MG63 (cell line): ENCODE measurements around the gene AMN. TPM values are rescaled to one million over a fixed set of nuclear protein-coding genes. Genes with fewer than 3 reads are reported as not detected.

Experiments used
- DNase-seq: peaks from one replicate; pipeline ENCODE4 v3.0.0-alpha.2; 2020
- H3K27me3 ChIP-seq: fragments of 250-450 bp; sonication (Bioruptor Pico); 2 replicates; pipeline ENCODE4 v1.5.1; 2020; ENCODE audit warnings: mild to moderate bottlenecking, moderate library complexity
- H3K36me3 ChIP-seq: fragments of 250-450 bp; sonication (Bioruptor Pico); 2 replicates; pipeline ENCODE4 v1.5.1; 2020; ENCODE audit warnings: mild to moderate bottlenecking, moderate library complexity
- H3K4me3 ChIP-seq: fragments of 250-450 bp; sonication (Bioruptor Pico); 2 replicates; pipeline ENCODE4 v1.5.1; 2020; ENCODE audit warnings: mild to moderate bottlenecking, moderate library complexity
- H3K9me3 ChIP-seq: fragments of 250-450 bp; sonication (Bioruptor Pico); 2 replicates; pipeline ENCODE4 v1.5.1; 2020; ENCODE audit warnings: mild to moderate bottlenecking, moderate library complexity
- total RNA-seq: library from RNA; depleted of rRNA; stranded (reverse); fragments of >200 nt; shearing (Covaris generic); gene quantifications from 2 replicates; pipeline ENCODE4 v1.2.3, GENCODE V29; 2014; ENCODE audit warnings: low replicate concordance; rRNA removed

AMN gene
- total RNA-seq, 1 experiment from 2014 or later: 0.43 TPM

GRCh38 chr14:102980409-102980810 lies 57.9 kb downstream of the AMN start:
- Histone ChIP-seq H3K36me3 (peaks cover 16% of the 10 kb centered on the region), H3K27me3 (no peaks in the 10 kb centered on the region), H3K4me3 (no peak overlapping the region), H3K9me3 (no peaks in the 10 kb centered on the region)
- no peak for DNase-seq

Other genes with a start within 250 kb of the AMN start
- 10.8 and 12.0 TPM in 2 replicates for gene TRAF3, start 145.2 kb upstream of the AMN start, total RNA-seq
- gene CDC42BPB, start 134.9 kb downstream of the AMN start, total RNA-seq: 8.3 and 11.7 TPM in 2 replicates
- not detected in 2 replicates for gene LBHD2, start 161.5 kb downstream of the AMN start, total RNA-seq
- 0.17 TPM in 1 of 2 replicates, not detected in the other for gene EXOC3L4, start 172.1 kb downstream of the AMN start, total RNA-seq
- 86.5 and 90.4 TPM in 2 replicates for gene TNFAIP2, start 200.8 kb downstream of the AMN start, total RNA-seq